ENCODE data around the gene TATDN2. TPM values are rescaled to one million over a fixed set of nuclear protein-coding genes. Genes with fewer than 3 reads are reported as not detected.

TATDN2 gene
- total and polyA plus RNA-seq, 5 experiments from 2014 or later, result 11.5 to 71.1 (median 20.9) TPM

DNA sequence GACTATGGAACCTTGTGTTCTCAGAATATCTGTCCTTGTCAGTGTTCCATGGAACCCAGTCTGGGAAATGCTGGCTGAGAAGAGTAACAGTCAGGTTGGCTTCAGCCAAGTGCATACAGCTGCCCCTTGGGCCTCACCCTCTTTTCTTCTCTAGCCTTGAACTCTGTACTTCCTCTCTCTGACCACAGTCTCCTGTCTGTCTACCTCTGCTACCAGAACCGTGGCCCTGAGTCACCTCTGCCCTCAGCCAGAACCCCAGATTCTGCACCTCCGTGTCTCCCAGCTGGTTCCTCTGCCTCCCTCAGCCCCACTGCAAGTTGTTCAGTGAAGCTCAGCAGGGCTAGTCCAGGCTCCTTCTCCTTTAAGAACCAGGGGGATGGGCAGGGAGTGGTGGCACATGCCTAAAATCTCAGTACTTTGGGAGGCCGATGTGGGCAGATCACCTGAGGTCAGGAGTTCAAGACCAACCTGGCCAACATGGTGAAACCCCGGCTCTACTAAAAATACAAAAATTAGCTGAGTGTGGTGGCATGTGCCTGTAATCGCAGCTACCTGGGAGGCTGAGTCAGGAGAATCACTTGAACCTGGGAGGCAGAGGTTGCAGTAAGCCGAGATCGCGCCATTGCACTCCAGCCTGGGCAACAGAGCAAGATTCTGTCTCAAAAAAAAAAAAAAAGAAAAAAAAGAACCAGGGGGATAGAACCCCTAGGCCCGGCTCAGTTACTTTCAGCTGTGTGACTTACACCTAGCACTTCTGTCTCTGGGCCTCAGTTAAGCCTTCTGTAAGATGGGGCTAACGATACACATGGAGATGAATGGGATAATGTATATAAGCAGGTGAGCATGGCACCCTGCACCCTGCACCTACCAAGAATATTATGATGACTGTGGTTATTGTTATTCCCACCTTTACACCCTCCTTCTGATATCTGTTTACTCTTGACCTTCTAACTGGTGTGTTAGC lies 24.3 kb upstream of the TATDN2 start:
- Mint-ChIP-seq H3K36me3 (peaks cover 0 to 28% (median 3%) of the 10 kb centered on the region in 3 donors), H3K4me1 (peaks cover 18 to 59% (median 44%) of the 10 kb centered on the region in 4 donors), H3K27ac (peak overlapping the region; percentile 17 to 94 (median 70)), H3K27me3 (no peaks in the 10 kb centered on the region), H3K9me3 (no peaks in the 10 kb centered on the region), H3K4me3 (peak overlapping the region in 3 of 10 donors; percentile 39 to 60 (median 59))
- POLR2A ChIA-PET, result interaction anchor here (0.7 to 5.3 kb wide), 8 partner anchors 19 to 238 kb away, joined by 3 to 58 read pairs (median 4); partner anchors contain the start of gene TATDN2
- DNase-seq (peak in 2 of 10 donors; percentile 27 to 32), ATAC-seq (peak; percentile 51)

DNA sequence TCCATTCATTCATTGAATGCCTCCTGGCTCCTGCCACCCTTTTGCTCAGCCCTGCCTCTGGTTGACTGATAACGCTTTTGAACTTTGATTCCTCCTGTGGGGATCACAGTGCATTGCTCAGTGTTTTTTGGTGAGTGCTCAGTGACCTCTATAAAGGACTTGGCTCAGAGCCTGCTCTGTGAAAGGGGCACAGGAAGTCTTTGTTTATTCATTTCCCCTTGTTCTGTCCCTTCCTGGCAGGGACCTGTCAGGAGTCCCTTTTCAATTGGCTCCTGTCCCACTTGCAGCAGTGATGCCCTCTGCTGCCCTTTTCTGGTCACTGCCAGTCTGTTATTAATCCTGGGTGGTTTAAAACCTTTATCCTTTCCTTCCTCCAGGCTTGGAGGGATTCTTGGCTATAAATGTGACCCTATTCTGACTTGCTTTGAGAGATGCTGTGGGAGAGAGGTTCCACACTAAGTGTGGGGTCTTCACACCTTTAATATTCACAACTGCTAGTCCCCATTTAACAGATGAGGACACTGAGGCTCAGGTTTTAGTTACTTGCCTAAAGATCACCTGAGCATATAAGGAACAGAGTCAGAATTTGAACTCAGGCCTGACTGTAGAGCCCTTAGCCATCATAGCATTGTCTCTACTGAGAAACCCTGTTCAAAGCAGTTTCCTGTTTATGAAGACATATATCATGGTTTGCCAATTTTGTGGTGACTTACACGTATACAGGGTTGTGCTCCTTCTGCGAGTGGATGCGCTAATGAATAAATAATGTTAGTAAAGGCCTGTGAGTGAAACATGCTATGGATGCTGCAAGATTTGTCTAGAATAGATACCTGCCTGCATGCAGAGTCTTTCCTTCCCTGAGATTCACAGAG lies 23.2 kb upstream of the TATDN2 start:
- POLR2A ChIA-PET, result interaction anchor here (0.6 to 5.3 kb wide), 5 partner anchors 17 to 239 kb away, joined by 3 to 58 read pairs (median 6); partner anchors contain the start of gene TATDN2
- Mint-ChIP-seq H3K36me3 (peaks cover 0 to 22% (median 3%) of the 10 kb centered on the region in 3 donors), H3K4me1 (peaks cover 18 to 61% (median 44%) of the 10 kb centered on the region in 4 donors), H3K27ac (peak overlapping the region; percentile 67 to 94 (median 79)), H3K9me3 (no peaks in the 10 kb centered on the region), H3K4me3 (peak overlapping the region in 8 of 10 donors; percentile 30 to 78 (median 60)), H3K27me3 (no peaks in the 10 kb centered on the region)
- ATAC-seq, result peak; percentile 66 to 80
- peak; percentile 28 to 81 (median 58) for DNase-seq

DNA sequence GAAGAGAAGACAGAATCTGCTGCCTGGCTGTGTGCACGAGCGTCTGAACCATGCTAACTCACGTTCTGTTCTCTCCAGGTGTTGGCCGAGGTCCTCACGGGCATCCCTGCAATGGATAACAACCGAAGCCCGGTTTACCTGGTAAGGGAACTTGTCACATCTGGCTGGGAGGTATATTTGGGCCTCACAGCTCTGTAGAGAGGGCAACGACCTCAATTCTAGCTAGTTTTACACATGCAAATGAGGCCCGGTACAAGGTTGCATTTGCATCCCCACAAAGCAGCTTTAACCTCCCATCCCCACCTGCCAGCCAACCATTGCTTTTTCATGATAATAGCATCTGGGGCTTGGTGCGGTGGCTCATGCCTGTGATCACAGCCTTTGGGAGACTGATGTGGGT lies 22.0 kb upstream of the TATDN2 start:
- peaks cover 13 to 51% (median 35%) of the 10 kb centered on the region in 4 donors for H3K4me1 Mint-ChIP-seq
- H3K36me3 Mint-ChIP-seq, result peaks cover 0 to 17% (median 3%) of the 10 kb centered on the region in 3 donors
- DNase-seq (no peak), ATAC-seq (no peak)
- H3K27ac Mint-ChIP-seq, result no peak overlapping the region
- no peaks in the 10 kb centered on the region for H3K27me3 Mint-ChIP-seq
- H3K4me3 Mint-ChIP-seq, result no peak overlapping the region
- H3K9me3 Mint-ChIP-seq, result no peaks in the 10 kb centered on the region
- POLR2A ChIA-PET, result interaction anchor here (0.6 to 1.6 kb wide), 4 partner anchors 16 to 111 kb away, joined by 3 to 8 read pairs (median 5); partner anchors contain the start of gene TATDN2

DNA sequence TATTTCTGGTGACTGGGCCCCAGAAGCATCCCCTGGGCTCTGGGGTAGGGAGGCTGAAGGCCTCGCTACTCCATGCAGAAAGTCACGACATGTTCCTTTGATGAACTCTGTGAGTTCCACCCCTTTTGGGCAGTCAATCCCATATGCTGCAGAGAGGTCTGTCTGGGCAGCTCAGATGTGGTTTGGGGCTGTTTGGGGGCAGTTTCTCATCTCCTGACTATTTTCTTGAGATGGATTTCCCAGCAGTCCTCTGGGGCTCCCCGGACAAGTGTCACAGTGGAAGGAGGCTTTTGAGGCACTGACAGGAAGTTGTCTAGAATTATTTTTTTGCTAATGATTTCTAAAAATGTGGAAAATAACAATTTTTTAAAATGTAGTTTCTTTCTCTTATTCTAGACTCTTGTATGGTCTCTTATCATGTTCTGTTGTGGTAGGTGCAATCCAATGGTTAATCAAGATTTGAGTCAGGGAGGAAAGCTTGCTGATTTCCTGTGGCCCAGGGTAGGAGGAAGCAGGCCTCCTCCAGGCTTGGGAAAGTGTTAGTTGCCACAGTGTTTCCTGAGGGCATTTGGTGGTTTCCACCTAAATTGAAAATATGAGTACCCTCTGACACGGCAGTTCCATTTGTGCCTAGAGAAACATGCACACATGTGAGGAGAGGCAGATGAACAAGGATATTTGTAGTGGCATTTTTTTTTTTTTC lies 19.9 kb upstream of the TATDN2 start:
- Mint-ChIP-seq H3K36me3 (peaks cover 3 to 18% (median 6%) of the 10 kb centered on the region in 3 donors), H3K27me3 (no peaks in the 10 kb centered on the region), H3K4me1 (peaks cover 13 to 38% (median 29%) of the 10 kb centered on the region in 4 donors), H3K27ac (peak overlapping the region in 4 of 10 donors; percentile 49 to 80 (median 67)), H3K9me3 (no peaks in the 10 kb centered on the region), H3K4me3 (no peak overlapping the region)
- no peak for DNase-seq
- POLR2A ChIA-PET, result no interaction called here
- ATAC-seq, result no peak

DNA sequence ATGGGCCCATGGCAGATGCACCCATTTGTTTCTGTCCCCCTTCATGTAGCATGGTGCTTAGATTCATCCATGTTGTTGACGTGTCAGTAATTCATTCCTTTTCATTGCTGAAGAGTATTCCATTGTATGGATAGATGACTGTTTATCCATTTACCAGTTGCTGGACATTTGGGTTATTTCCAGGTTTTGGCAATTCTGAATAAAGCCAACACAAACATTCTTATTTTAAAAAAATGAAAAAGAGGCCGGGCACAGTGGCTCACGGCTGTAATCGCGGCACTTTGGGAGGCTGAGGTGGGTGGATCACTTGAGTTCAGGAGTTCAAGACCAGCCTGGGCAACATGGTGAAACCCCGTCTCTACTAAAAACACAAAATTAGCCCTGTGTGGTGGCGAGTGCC lies 18.7 kb upstream of the TATDN2 start:
- POLR2A ChIA-PET, result interaction anchor here (0.6 kb wide), 1 partner anchor 57 kb away, joined by 4 read pairs; no protein-coding TSS in a partner anchor
- H3K4me1 Mint-ChIP-seq, result peaks cover 8 to 27% (median 19%) of the 10 kb centered on the region in 4 donors
- no peak for ATAC-seq

DNA sequence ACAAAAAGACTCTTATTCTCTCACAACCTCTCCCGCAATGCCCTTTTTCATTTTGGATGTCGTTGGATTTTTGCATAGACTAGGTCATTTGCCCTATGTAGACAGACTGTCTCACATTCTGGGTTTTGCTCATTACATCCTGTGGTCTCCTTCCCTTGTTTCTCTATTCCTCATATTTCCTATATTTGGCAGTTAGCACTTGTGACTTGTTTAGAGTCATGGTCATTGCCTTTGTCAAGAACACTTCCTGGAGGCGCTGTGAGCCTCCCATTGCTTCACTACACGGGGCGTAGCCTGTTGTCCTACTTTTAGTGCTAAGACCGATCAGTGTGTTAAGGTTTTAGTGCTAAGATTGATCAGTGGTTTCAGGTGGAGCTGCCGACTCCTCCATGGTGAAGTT lies 16.1 kb upstream of the TATDN2 start:
- Mint-ChIP-seq H3K9me3 (no peaks in the 10 kb centered on the region), H3K27ac (no peak overlapping the region)
- ATAC-seq, result no peak

More for the DNA sequence above, 18.7 kb upstream of the TATDN2 start:
- no peaks in the 10 kb centered on the region for H3K27me3 Mint-ChIP-seq
- peak overlapping the region in 1 of 10 donors; percentile 52 for H3K27ac Mint-ChIP-seq
- H3K4me3 Mint-ChIP-seq, result no peak overlapping the region
- no peaks in the 10 kb centered on the region for H3K9me3 Mint-ChIP-seq
- peaks cover 6 to 20% (median 7%) of the 10 kb centered on the region in 3 donors for H3K36me3 Mint-ChIP-seq
- DNase-seq, result no peak

DNA sequence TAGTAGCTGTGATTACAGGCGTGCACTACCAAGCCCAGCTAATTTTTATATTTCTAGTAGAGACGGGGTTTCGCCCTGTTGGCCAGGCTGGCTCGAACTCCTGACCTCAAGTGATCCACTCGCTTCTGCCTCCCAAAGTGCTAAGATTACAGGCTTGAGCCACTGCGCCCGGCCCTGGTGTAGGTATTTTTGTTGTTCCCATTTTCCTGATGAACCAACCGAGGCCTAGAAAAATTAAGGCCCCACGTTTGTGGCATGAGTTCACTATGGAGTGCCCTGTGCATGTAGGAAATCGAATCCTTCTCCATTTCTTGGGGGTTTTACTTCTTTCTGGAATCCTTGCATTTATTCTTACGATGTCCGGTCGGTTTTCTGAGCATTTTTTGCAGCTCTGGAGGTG lies 14.3 kb upstream of the TATDN2 start:
- Mint-ChIP-seq H3K9me3 (no peaks in the 10 kb centered on the region), H3K27ac (no peak overlapping the region), H3K4me3 (no peak overlapping the region), H3K36me3 (peaks cover 6 to 25% (median 6%) of the 10 kb centered on the region in 3 donors), H3K27me3 (no peaks in the 10 kb centered on the region), H3K4me1 (peaks cover 10 to 25% (median 18%) of the 10 kb centered on the region in 4 donors)
- ATAC-seq (no peak), DNase-seq (no peak)
- POLR2A ChIA-PET, result interaction anchor here (0.5 to 1.1 kb wide), 2 partner anchors 14 to 24 kb away, joined by 3 to 5 read pairs; partner anchors contain the start of gene TATDN2

More for the DNA sequence above, 16.1 kb upstream of the TATDN2 start:
- Mint-ChIP-seq H3K4me3 (peak overlapping the region in 1 of 10 donors; percentile 0), H3K36me3 (peaks cover 4 to 27% (median 6%) of the 10 kb centered on the region in 3 donors), H3K4me1 (peaks cover 3 to 17% (median 9%) of the 10 kb centered on the region in 4 donors), H3K27me3 (no peaks in the 10 kb centered on the region)
- POLR2A ChIA-PET, result no interaction called here
- no peak for DNase-seq

DNA sequence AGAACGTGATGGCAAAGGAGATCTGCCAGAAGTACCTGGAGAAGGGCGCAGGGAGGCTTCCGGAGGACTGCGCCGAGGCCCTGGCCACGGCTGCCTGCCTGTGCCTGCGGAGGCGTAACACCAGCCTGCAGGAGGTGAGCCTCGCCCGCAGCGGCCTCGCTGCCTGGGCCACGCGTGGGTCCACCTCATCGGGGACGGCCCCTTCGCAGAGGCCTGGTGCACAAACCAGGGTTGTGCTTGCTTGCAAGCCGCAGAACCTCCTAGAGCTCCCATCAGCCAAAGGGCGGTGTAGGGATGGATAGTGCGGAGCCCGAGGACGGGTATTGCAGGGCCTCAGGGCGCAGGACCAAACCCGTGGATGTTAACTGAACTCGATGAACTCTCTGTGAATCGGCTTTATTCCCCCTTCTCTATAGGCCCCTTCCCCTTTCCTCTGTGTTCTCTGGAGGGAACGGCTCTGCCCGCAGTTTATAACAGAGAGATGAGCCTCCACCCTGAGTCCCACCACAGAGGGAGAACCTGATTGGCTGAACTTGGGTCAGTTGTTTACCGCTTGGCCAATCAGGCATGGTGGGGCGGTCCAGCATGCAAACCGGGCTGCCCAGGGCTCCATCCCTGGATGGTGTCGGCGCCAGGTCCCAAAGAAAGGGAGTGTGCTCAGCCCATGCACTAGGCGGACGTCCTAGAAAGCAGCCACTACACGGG lies 13.6 kb upstream of the TATDN2 start:
- no peak overlapping the region for H3K27ac Mint-ChIP-seq
- H3K36me3 Mint-ChIP-seq, result peaks cover 6 to 30% (median 6%) of the 10 kb centered on the region in 3 donors
- DNase-seq (no peak), ATAC-seq (no peak)
- H3K4me1 Mint-ChIP-seq, result peaks cover 12 to 25% (median 22%) of the 10 kb centered on the region in 4 donors
- H3K4me3 Mint-ChIP-seq, result no peak overlapping the region
- no peaks in the 10 kb centered on the region for H3K27me3 Mint-ChIP-seq
- no peaks in the 10 kb centered on the region for H3K9me3 Mint-ChIP-seq
- POLR2A ChIA-PET, result interaction anchor here (0.5 to 1.1 kb wide), 2 partner anchors 13 to 23 kb away, joined by 3 to 5 read pairs; partner anchors contain the start of gene TATDN2

DNA sequence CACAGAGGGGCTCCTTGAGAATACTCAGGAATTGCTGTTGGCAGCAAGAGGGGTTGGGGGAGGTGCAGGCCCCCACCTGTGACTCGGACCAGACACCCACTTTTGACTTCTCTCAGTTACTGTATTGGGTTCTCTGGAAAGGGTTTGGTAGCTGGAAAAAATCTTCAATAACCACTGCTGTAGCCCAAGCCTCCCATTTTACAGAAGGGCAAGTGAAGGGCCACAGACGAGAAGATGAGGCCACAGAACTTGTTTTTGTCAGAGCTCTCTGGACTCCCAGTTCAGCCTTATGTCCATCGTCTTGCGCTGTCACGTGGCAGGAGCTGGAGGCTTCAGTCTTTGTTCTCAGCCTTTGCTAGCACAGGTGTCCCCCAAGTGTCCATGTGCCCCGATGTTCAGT lies 12.7 kb upstream of the TATDN2 start:
- Mint-ChIP-seq H3K36me3 (peaks cover 6 to 31% (median 6%) of the 10 kb centered on the region in 3 donors), H3K9me3 (no peaks in the 10 kb centered on the region), H3K4me3 (no peak overlapping the region), H3K4me1 (peaks cover 12 to 27% (median 23%) of the 10 kb centered on the region in 4 donors), H3K27ac (peak overlapping the region in 1 of 10 donors; percentile 59), H3K27me3 (no peaks in the 10 kb centered on the region)
- ATAC-seq (no peak), DNase-seq (no peak)
- POLR2A ChIA-PET, result no interaction called here

DNA sequence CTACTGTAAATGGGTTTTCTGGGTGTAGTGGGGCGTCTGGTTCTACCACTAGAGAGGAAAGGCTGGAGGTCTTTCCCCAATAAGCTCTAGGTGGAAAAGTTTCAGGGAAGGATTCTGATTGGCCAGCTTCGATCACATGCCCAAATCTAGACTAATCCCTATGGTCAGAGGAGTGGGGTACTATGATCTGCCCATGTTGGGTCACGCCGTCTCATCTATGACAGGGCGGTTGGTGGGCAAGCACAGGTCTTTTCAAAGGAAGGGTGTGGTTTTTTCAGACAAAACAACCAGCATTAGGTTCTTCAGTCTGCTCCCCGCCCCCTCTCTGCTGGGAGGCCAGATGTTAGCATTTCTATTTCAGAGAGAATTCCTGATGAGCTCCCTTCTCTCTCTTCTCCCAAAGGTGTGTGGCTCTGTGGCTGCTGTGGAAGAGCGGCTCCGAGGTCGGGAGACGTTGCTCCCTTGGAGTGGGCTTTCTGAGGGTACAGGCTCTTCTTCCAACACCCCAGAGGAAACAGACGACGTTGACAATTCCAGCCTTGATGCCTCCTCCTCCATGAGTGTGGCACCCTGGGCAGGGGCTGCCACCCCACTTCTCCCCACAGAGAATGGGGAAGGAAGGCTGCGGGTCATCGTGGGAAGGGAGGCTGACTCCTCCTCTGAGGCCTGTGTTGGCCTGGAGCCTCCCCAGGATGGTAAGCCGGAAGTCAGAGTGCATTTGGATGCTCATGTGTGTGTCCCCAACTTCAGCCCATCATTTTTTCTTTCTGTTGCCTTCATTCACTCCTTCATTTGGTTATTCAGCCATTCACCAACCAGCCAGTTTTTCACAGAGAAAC lies 9.7 kb upstream of the TATDN2 start:
- peak in 1 of 10 donors; percentile 25 for DNase-seq
- Mint-ChIP-seq H3K36me3 (peaks cover 0 to 26% (median 6%) of the 10 kb centered on the region in 3 donors), H3K4me3 (peak overlapping the region in 7 of 10 donors; percentile 10 to 57 (median 45)), H3K9me3 (no peaks in the 10 kb centered on the region), H3K27me3 (no peaks in the 10 kb centered on the region), H3K27ac (peak overlapping the region; percentile 69 to 91 (median 86)), H3K4me1 (peaks cover 24 to 54% (median 42%) of the 10 kb centered on the region in 4 donors)
- peak; percentile 21 to 28 for ATAC-seq
- POLR2A ChIA-PET, result interaction anchor here (0.5 to 1.4 kb wide), 2 partner anchors 10 to 25 kb away, joined by 3 to 5 read pairs; partner anchors contain the start of gene TATDN2

All from naive thymus-derived CD8-positive, alpha-beta T cell (primary cell).